ENCODE results near the gene RLN1.
"Not testable (repeated sequence)": the region's sequence is repeated elsewhere in the genome, so short reads cannot be mapped to it uniquely, and the experiment has no call there.

The RLN1 gene, protein sequence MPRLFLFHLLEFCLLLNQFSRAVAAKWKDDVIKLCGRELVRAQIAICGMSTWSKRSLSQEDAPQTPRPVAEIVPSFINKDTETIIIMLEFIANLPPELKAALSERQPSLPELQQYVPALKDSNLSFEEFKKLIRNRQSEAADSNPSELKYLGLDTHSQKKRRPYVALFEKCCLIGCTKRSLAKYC

DNA sequence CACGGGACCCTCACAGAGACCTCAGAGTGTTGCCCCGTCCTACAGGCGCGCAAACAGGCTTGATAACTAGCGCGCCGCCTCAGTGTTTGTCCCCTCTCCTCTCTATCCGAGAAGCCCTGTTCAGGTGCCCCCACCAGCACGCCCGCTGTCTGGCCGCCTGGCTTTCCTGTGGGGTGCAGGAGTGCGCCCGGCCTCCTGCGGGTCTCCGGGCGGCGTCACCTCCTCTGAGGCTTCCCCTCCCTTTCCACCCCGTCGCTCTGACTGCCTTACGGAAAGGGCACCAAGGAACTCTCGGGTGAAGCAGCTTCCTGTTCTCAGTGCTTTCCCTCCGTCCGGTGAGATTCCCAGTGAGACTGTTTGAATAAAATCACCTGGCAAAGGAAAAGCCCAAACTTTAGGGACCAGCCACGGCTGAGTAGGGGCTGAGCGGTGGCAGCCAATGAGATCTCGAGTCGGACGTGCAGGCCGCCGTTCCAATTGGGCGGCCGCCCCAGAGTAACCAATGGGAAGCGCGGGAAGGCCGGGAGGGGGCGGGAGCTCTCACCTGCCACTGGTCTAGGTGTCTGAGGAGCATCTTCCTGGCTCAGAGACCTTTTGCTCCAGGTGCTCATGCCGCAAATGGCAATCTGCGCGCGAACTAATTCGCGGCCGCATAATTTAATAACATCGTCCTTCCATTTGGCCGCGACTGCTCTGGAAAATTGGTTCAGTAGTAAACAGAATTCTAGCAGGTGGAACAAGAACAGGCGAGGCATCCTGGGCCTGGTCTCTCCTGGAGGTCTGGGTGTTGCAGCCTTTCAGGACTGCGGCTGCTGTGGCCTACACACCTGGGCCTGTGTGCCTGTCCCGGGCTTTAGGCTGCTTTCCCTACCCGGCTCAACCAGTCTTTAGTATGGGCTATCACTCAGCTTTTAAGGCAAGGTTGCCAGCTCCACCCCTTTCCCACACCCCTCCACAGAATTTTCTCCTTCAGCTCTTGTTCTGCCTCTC is at the start of gene RLN1:
TSS of gene RLN1 (minus strand) at position 885 of the 990 bp plus-strand sequence. CDS start at position 755, 130 bp downstream.
- not testable (repeated sequence) for H3K9ac ChIP-seq (ENCODE audit: low read depth in 1 of 2, low read length in 2 of 2); H3K27ac ChIP-seq (ENCODE audit: low read depth, low read length); H3K9me3 ChIP-seq (ENCODE audit: control insufficient read depth in 1 of 2, low read length in 2 of 2); H3K36me3 ChIP-seq (ENCODE audit: control insufficient read depth in 1 of 2, insufficient read depth in 2 of 2, low read length in 2 of 2); H3K4me1 ChIP-seq (ENCODE audit: control insufficient read depth in 1 of 2, insufficient read depth in 2 of 2, low read length in 2 of 2); H3K27me3 ChIP-seq (ENCODE audit: control insufficient read depth in 1 of 2, insufficient read depth in 2 of 2, low read length in 2 of 2)
- H3K4me3 ChIP-seq (ENCODE audit: low read depth in 1 of 2, low read length in 2 of 2) = peak within 1 kb of the TSS; percentile 32 to 43

DNA sequence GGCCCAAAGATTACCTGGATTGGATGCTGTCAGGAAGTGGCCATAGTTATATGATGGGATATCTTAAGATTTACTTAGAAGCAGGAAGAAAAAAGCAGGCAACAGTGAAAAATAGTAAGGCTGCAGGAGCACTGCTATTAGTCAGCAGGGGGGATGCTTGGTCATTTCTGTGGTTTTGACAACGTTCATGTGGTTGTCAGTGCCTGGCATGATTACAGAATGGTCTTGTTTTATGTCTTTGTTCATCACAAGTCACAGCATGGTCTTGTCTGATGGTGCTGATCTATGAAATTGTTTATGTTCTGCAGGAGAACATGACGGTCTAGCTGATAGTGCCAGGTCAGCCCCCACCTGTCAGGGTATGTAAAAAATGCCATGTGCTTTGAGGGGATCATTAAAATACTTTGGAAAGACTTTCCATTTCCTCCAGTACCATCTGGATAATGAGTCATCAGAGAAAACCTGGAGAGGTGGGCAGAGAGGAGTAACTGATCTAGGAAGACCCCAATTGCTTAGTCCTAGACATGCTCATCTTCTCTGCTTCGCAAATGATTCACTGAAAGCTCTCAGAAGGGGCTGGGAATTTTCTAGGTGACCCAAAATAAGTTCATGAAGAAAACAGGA is 49.5 kb upstream of the RLN1 start:
- Histone ChIP-seq H3K9ac (ENCODE audit: low read depth in 1 of 2, low read length in 2 of 2) (no peak overlapping the region), H3K27ac (ENCODE audit: low read depth, low read length) (no peak overlapping the region), H3K4me3 (ENCODE audit: low read depth in 1 of 2, low read length in 2 of 2) (no peak overlapping the region), H3K9me3 (ENCODE audit: control insufficient read depth in 1 of 2, low read length in 2 of 2) (no peaks in the 10 kb centered on the region), H3K27me3 (ENCODE audit: control insufficient read depth in 1 of 2, insufficient read depth in 2 of 2, low read length in 2 of 2) (no peaks in the 10 kb centered on the region), H3K36me3 (ENCODE audit: control insufficient read depth in 1 of 2, insufficient read depth in 2 of 2, low read length in 2 of 2) (peaks cover 0 to 3% of the 10 kb centered on the region in 2 donors), H3K4me1 (ENCODE audit: control insufficient read depth in 1 of 2, insufficient read depth in 2 of 2, low read length in 2 of 2) (no peaks in the 10 kb centered on the region)

- no peak overlapping the region for H3K27ac ChIP-seq (ENCODE audit: low read depth, low read length)
- no peak overlapping the region for H3K4me3 ChIP-seq (ENCODE audit: low read depth in 1 of 2, low read length in 2 of 2)
- peaks cover 0 to 3% of the 10 kb centered on the region in 2 donors for H3K36me3 ChIP-seq (ENCODE audit: control insufficient read depth in 1 of 2, insufficient read depth in 2 of 2, low read length in 2 of 2)
- no peaks in the 10 kb centered on the region for H3K4me1 ChIP-seq (ENCODE audit: control insufficient read depth in 1 of 2, insufficient read depth in 2 of 2, low read length in 2 of 2)
- H3K9me3 ChIP-seq (ENCODE audit: control insufficient read depth in 1 of 2, low read length in 2 of 2) = no peaks in the 10 kb centered on the region
- no peaks in the 10 kb centered on the region for H3K27me3 ChIP-seq (ENCODE audit: control insufficient read depth in 1 of 2, insufficient read depth in 2 of 2, low read length in 2 of 2)
- no peak overlapping the region for H3K9ac ChIP-seq (ENCODE audit: low read depth in 1 of 2, low read length in 2 of 2)
Measured at GRCh38 chr9:5388026-5388819, 48.5 kb upstream of the RLN1 start.

- Histone ChIP-seq H3K4me3 (ENCODE audit: low read depth in 1 of 2, low read length in 2 of 2) (no peak overlapping the region), H3K27ac (ENCODE audit: low read depth, low read length) (no peak overlapping the region), H3K27me3 (ENCODE audit: control insufficient read depth in 1 of 2, insufficient read depth in 2 of 2, low read length in 2 of 2) (no peaks in the 10 kb centered on the region), H3K9me3 (ENCODE audit: control insufficient read depth in 1 of 2, low read length in 2 of 2) (no peaks in the 10 kb centered on the region), H3K4me1 (ENCODE audit: control insufficient read depth in 1 of 2, insufficient read depth in 2 of 2, low read length in 2 of 2) (no peaks in the 10 kb centered on the region), H3K36me3 (ENCODE audit: control insufficient read depth in 1 of 2, insufficient read depth in 2 of 2, low read length in 2 of 2) (peaks cover 0 to 5% of the 10 kb centered on the region in 2 donors), H3K9ac (ENCODE audit: low read depth in 1 of 2, low read length in 2 of 2) (no peak overlapping the region)
Measured at GRCh38 chr9:5384436-5384835, 44.8 kb upstream of the RLN1 start.

DNA sequence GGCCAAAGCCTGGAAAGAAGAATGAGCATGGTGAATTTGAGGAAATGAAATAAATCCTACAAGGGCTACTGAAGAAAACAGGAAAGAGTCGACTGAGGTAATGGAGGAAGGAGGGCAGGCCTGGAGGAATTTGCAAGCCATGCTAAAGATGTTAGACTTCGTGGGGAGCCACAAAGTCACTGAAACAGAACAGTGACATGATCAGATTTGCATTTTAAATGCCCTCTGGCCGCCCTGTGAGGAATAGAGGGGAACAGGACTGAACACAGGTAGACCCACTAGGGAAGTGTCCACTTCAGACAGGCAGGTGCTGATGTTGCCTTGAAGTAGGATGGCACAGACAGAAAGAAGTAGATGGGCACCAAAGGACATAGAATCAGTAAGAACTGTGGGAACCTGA is 42.8 kb upstream of the RLN1 start:
- Histone ChIP-seq H3K4me1 (ENCODE audit: control insufficient read depth in 1 of 2, insufficient read depth in 2 of 2, low read length in 2 of 2) (no peaks in the 10 kb centered on the region), H3K9ac (ENCODE audit: low read depth in 1 of 2, low read length in 2 of 2) (no peak overlapping the region), H3K36me3 (ENCODE audit: control insufficient read depth in 1 of 2, insufficient read depth in 2 of 2, low read length in 2 of 2) (peaks cover 0 to 8% of the 10 kb centered on the region in 2 donors), H3K4me3 (ENCODE audit: low read depth in 1 of 2, low read length in 2 of 2) (no peak overlapping the region), H3K27ac (ENCODE audit: low read depth, low read length) (no peak overlapping the region), H3K27me3 (ENCODE audit: control insufficient read depth in 1 of 2, insufficient read depth in 2 of 2, low read length in 2 of 2) (no peaks in the 10 kb centered on the region), H3K9me3 (ENCODE audit: control insufficient read depth in 1 of 2, low read length in 2 of 2) (no peaks in the 10 kb centered on the region)

- no peak overlapping the region for H3K4me3 ChIP-seq (ENCODE audit: low read depth in 1 of 2, low read length in 2 of 2)
- no peaks in the 10 kb centered on the region for H3K9me3 ChIP-seq (ENCODE audit: control insufficient read depth in 1 of 2, low read length in 2 of 2)
- H3K27me3 ChIP-seq (ENCODE audit: control insufficient read depth in 1 of 2, insufficient read depth in 2 of 2, low read length in 2 of 2) = no peaks in the 10 kb centered on the region
- peaks cover 0 to 3% of the 10 kb centered on the region in 2 donors for H3K36me3 ChIP-seq (ENCODE audit: control insufficient read depth in 1 of 2, insufficient read depth in 2 of 2, low read length in 2 of 2)
- H3K27ac ChIP-seq (ENCODE audit: low read depth, low read length) = no peak overlapping the region
- no peak overlapping the region for H3K9ac ChIP-seq (ENCODE audit: low read depth in 1 of 2, low read length in 2 of 2)
- H3K4me1 ChIP-seq (ENCODE audit: control insufficient read depth in 1 of 2, insufficient read depth in 2 of 2, low read length in 2 of 2) = no peaks in the 10 kb centered on the region
Measured at GRCh38 chr9:5375790-5376477, 36.3 kb upstream of the RLN1 start.

DNA sequence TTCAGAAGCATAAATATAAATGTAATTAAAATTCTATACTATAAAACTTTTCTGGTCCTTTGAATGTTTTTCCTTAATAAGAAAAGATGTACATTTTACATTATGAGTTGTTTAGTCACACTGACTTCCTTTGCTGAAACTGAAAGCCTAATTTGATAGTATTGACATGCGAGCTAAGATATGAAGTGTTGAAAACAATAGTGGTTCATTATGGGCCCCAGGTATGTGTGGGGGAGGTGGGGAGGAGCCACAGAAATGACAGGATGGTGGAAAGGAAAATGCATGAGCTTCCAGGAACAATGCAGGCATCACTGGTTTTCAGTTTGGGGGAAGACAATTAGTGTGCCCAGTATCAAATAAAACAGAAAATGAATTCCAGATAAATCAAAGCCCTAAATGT is 35.4 kb upstream of the RLN1 start:
- no peak overlapping the region for H3K4me3 ChIP-seq (ENCODE audit: low read depth in 1 of 2, low read length in 2 of 2)
- no peaks in the 10 kb centered on the region for H3K4me1 ChIP-seq (ENCODE audit: control insufficient read depth in 1 of 2, insufficient read depth in 2 of 2, low read length in 2 of 2)
- no peak overlapping the region for H3K9ac ChIP-seq (ENCODE audit: low read depth in 1 of 2, low read length in 2 of 2)
- H3K9me3 ChIP-seq (ENCODE audit: control insufficient read depth in 1 of 2, low read length in 2 of 2) = no peaks in the 10 kb centered on the region
- H3K36me3 ChIP-seq (ENCODE audit: control insufficient read depth in 1 of 2, insufficient read depth in 2 of 2, low read length in 2 of 2) = peaks cover 0 to 3% of the 10 kb centered on the region in 2 donors
- H3K27me3 ChIP-seq (ENCODE audit: control insufficient read depth in 1 of 2, insufficient read depth in 2 of 2, low read length in 2 of 2) = no peaks in the 10 kb centered on the region
- no peak overlapping the region for H3K27ac ChIP-seq (ENCODE audit: low read depth, low read length)

DNA sequence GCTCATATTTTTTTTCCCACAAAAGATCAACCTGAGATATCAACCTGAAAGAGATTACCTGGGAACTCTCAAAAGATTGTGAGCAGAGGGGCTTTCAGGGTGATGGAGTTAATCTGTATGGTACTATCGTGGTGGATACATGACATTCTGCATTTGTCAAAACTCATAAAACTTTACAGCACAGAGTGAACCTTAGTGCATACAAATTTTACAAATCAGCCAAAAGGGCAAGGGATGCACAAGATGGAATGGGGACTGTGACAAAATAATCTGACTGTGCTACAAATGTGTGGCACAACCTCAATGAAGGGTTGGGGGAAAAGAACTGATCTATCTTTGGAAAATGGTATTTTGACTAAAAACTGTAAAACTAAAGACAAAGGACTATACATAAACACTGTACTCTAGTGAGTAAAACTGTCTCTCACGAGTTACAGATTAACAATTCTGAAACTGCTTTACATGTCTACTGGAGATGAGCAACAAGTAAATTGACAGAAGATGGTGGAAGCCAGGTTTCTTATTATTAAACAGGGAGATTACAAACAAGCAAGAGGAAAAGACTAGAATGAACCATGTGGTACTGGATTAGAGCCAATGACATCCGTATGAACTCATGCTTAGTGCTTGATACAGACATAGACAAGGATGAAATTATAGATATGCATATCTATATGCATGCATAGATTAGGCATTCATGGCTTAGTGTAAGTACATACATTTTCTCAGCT is 24.8 kb upstream of the RLN1 start:
- Histone ChIP-seq H3K27me3 (ENCODE audit: control insufficient read depth in 1 of 2, insufficient read depth in 2 of 2, low read length in 2 of 2) (no peaks in the 10 kb centered on the region), H3K27ac (ENCODE audit: low read depth, low read length) (no peak overlapping the region), H3K9ac (ENCODE audit: low read depth in 1 of 2, low read length in 2 of 2) (no peak overlapping the region), H3K4me1 (ENCODE audit: control insufficient read depth in 1 of 2, insufficient read depth in 2 of 2, low read length in 2 of 2) (no peaks in the 10 kb centered on the region), H3K36me3 (ENCODE audit: control insufficient read depth in 1 of 2, insufficient read depth in 2 of 2, low read length in 2 of 2) (no peaks in the 10 kb centered on the region), H3K4me3 (ENCODE audit: low read depth in 1 of 2, low read length in 2 of 2) (no peak overlapping the region), H3K9me3 (ENCODE audit: control insufficient read depth in 1 of 2, low read length in 2 of 2) (peaks cover 2 to 4% of the 10 kb centered on the region in 2 donors)

All from duodenal mucosa (tissue), 2 donors.